ENCODE data around the gene WFDC1. TPM values are rescaled to one million over a fixed set of nuclear protein-coding genes. Genes with fewer than 3 reads are reported as not detected.
A peak's percentile ranks its signal among the peaks of the same experiment; 100 is the strongest.

The WFDC1 gene
- total RNA-seq, 4 donors from 2014 or later: 2.3 to 7.6 (median 5.0) TPM

- 25 to 30% methylated on average over 6 of the region's 6 CpGs for WGBS, 2 donors
- no peak overlapping the region for H3K4me3 ChIP-seq
Measured at GRCh38 chr16:84354306-84354705, 59.6 kb downstream of the WFDC1 start.

GRCh38 chr16:84355149-84355548 is 60.5 kb downstream of the WFDC1 start:
- intact Hi-C loops (cut with DNase I): no loop called here
- TF ChIP-seq POLR2A (IDR thresholded peaks at IDR 0.05): no peak
- no peak for TF ChIP-seq CTCF (IDR thresholded peaks at IDR 0.05)
- Histone ChIP-seq H3K36me3 (no peaks in the 10 kb centered on the region), H3K4me3 (no peak overlapping the region), H3K4me1 (peaks cover 4 to 32% (median 13%) of the 10 kb centered on the region in 3 donors), H3K27ac (no peak overlapping the region), H3K27me3 (no peaks in the 10 kb centered on the region), H3K9me3 (no peaks in the 10 kb centered on the region)
- DNase-seq: no peak
- WGBS, 2 donors: 75 to 89% methylated on average over 2 of the region's 2 CpGs

More at GRCh38 chr16:84354306-84354705, 59.6 kb downstream of the WFDC1 start:
- intact Hi-C loops (cut with DNase I): no loop called here
- peak overlapping the region in 3 of 4 donors; percentile 16 to 60 (median 37) for H3K27ac ChIP-seq
- no peaks in the 10 kb centered on the region for H3K36me3 ChIP-seq
- no peaks in the 10 kb centered on the region for H3K9me3 ChIP-seq
- TF ChIP-seq CTCF (IDR thresholded peaks at IDR 0.05): no peak
- no peak for TF ChIP-seq POLR2A (IDR thresholded peaks at IDR 0.05)
- peaks cover 4 to 32% (median 13%) of the 10 kb centered on the region in 3 donors for H3K4me1 ChIP-seq
- no peak for DNase-seq
- no peaks in the 10 kb centered on the region for H3K27me3 ChIP-seq

DNA sequence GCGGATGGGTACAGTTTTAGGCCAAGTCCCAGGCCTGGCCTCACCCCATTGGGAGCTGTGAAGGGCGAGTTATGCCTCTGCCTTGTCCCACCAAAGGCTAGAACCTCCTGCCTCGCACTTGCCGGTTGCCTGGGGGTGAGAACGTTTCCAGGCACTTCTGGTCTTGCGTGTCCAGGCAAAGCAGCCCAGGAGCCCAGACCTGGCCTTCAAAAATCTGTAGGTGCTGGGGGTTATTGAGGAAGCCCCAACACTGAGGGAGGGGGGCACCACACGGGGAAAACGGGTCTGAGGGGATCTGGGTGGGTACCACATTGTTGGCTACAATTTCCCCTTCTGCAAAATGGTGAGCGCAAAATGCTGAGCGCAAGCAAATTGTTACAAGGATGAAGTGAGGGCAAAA is 61.5 kb downstream of the WFDC1 start:
- peaks cover 4 to 32% (median 13%) of the 10 kb centered on the region in 3 donors for H3K4me1 ChIP-seq
- no peak for DNase-seq
- H3K27me3 ChIP-seq: no peaks in the 10 kb centered on the region
- TF ChIP-seq POLR2A (IDR thresholded peaks at IDR 0.05) (no peak), CTCF (IDR thresholded peaks at IDR 0.05) (no peak)
- H3K9me3 ChIP-seq: no peaks in the 10 kb centered on the region
- peak overlapping the region in 1 of 4 donors; percentile 39 for H3K27ac ChIP-seq
- H3K4me3 ChIP-seq: no peak overlapping the region
- 52 to 66% methylated on average over 2 to 10 of the region's 10 CpGs for WGBS, 2 donors
- intact Hi-C loops (cut with DNase I): no loop called here
- no peaks in the 10 kb centered on the region for H3K36me3 ChIP-seq

DNA sequence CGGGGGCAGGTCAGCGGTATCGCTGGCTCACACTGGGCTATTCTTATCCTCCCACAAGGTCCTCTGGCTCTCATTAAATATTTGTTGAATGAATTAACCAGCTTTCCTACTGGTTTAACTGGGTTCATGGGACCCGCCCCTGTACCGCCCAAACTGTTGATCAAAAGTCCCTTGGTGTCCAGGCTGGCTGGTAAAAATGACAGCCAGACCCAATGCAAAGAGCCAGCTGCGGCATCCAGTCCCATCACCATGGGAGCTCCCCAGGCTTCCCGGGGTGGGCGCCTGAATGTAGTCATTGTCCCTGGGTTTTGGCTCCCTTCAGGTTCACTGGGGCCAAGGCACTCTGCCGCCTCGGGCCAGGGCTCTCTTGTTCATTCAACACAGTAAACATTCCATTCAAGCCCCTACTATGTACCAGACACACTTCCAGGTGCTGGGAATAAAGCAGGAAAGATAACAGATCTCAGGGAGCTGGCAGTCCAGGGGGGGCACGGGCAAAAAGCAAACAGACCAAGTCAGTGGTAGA is 62.0 kb downstream of the WFDC1 start:
- Histone ChIP-seq H3K4me1 (peaks cover 4 to 32% (median 13%) of the 10 kb centered on the region in 3 donors), H3K4me3 (no peak overlapping the region), H3K27ac (peak overlapping the region in 2 of 4 donors; percentile 20 to 39), H3K27me3 (no peaks in the 10 kb centered on the region), H3K36me3 (no peaks in the 10 kb centered on the region), H3K9me3 (no peaks in the 10 kb centered on the region)
- 51 to 56% methylated on average over 6 to 9 of the region's 11 CpGs for WGBS, 2 donors
- TF ChIP-seq POLR2A (IDR thresholded peaks at IDR 0.05) (no peak), CTCF (IDR thresholded peaks at IDR 0.05) (no peak)
- no peak for DNase-seq
- intact Hi-C loops (cut with DNase I): no loop called here

- TF ChIP-seq CTCF (IDR thresholded peaks at IDR 0.05) (no peak), POLR2A (IDR thresholded peaks at IDR 0.05) (no peak)
- intact Hi-C loops (cut with DNase I): no loop called here
- Histone ChIP-seq H3K4me1 (peaks cover 4 to 32% (median 13%) of the 10 kb centered on the region in 3 donors), H3K27me3 (no peaks in the 10 kb centered on the region), H3K36me3 (no peaks in the 10 kb centered on the region), H3K27ac (peak overlapping the region in 2 of 4 donors; percentile 20 to 39), H3K4me3 (no peak overlapping the region), H3K9me3 (no peaks in the 10 kb centered on the region)
- no peak for DNase-seq
- WGBS, 2 donors: 28 to 43% methylated on average over 7 to 9 of the region's 9 CpGs
Measured at GRCh38 chr16:84357191-84357651, 62.5 kb downstream of the WFDC1 start.
